GM19043 (cell line): ENCODE measurements around the gene GUCA1A.

Experiments used
- ATAC-seq: cut with Tn5 transposase; IDR thresholded peaks from one replicate; pipeline ENCODE4 v1.9.1; 2021; ENCODE audit warnings: low read depth; ENCODE audit not compliant: unreplicated experiment

Gene GUCA1A

DNA sequence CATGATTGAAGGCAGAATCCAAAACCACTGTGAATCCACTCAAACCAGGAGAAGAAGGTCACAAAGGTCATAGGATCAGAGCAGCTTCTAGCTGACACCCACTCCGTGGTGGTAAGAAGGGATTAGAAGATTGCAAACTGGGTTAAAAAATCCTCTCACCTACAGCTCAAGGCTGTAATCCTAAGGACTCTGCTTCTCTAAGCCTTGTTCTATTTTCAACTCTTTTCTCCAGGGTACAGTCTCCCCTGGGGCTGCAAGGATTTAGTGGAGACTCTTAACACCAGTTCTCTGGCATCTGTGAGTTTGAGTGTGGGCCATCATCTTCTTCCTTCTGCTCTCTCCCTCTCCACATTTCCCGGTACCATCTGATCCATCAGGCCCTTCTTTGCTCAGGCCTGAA is at the start of gene GUCA1A:
TSS of gene GUCA1A (plus strand) at position 264 of the 400 bp plus-strand sequence. CDS start 250 bp downstream, outside the sequence.
- no peak for ATAC-seq

GRCh38 chr6:42123379-42124103 is 49.6 kb upstream of the GUCA1A start:
- no peak for ATAC-seq

- ATAC-seq, result no peak
Measured at GRCh38 chr6:42124223-42124836, 48.8 kb upstream of the GUCA1A start.

GRCh38 chr6:42125231-42125630 is 47.9 kb upstream of the GUCA1A start:
- no peak for ATAC-seq

- no peak for ATAC-seq
Measured at GRCh38 chr6:42125663-42126062, 47.5 kb upstream of the GUCA1A start.

- no peak for ATAC-seq
Measured at GRCh38 chr6:42128460-42129359, 44.5 kb upstream of the GUCA1A start.

- ATAC-seq, result no peak
Measured at GRCh38 chr6:42129360-42129676, 43.8 kb upstream of the GUCA1A start.

DNA sequence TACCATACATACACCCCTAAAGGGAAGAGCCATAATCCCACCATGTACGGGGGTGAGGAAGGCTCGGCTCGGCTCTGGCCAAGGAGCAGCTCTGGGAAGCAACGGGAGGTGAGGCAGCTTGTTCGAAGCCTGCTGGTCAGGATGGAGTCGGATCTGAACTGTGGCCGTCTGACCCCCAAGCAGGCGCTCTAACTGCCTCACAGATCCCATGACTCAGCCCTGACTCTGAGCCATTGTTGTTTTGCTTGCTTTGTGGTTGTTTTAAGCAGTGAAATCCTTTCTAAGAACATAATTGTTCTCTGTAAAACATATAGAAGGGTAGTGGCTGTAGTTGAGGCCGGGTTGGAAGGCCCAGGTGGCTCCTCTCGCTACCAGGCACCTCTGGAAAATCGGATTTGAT is 41.6 kb upstream of the GUCA1A start:
- no peak for ATAC-seq

DNA sequence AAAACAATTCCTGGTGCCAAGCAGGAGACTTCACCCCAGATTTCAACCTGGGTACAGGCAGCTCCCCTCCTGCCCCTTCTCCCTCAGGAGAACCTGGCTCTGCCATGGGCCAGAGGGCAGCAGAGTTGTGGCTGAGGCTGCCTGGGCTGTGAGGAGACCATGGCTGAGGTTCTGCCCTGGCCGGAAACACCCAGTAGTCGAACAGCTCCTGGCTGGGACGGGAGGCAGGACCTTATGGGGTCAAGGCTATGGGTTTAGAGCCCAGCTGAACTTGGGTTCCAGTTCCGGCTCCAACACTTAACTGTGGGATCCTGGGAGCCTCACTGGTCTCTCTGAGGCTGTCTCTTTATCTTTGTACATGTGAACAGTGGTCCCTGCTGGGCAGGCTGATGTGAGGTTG is 39.2 kb upstream of the GUCA1A start:
- ATAC-seq, result no peak

GRCh38 chr6:42135161-42135560 is 38.0 kb upstream of the GUCA1A start:
- no peak for ATAC-seq

DNA sequence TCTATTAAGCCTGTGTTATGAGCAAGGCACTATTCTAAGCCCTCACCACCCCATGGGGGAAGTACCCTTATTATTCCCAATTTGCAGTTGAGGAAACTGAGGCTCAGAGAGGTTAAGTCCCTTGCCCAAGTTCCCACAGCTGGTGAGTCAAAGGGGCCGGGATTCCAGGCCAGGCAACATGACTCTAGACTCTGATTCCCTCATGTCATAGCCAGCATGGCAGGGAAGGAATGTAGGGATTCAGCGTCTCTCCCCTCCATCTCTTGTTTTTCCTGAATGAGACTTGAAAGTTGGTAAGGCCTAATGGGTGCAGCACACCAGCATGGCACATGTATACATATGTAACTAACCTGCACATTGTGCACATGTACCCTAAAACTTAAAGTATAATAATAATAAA is 37.4 kb upstream of the GUCA1A start:
- no peak for ATAC-seq

DNA sequence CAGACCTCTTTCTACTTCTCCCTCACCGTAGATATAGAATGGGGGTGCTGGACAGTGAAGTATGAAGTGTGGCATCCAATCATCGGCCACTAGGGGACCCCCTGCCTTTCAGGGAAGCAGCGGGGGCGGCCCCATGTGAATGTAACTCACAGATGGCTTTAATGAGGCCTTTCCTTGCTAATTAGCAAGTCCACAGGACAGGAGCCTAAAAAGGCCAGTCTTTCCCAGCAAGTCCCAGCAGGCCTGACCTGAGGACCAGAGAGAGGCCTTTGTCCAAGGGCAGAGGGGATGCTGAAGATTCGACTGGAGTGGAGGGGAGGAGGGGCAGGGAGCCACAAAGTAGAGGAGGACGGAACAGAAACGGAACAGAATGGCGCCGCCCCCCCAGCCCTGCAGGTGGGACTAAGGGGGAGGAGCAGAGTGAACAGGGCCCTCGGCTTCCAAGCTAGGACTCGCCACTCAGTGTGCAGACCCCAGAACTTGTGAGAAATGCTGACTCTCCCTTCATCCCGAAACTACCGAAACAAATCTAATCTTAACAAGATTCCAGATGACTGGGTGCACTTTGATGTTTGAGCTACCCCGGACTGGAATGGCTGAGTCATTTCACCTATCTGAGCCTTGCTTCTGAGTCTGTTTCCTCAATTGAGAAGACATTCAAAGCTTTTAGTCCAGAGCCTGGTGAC is 36.5 kb upstream of the GUCA1A start:
- ATAC-seq, result no peak

DNA sequence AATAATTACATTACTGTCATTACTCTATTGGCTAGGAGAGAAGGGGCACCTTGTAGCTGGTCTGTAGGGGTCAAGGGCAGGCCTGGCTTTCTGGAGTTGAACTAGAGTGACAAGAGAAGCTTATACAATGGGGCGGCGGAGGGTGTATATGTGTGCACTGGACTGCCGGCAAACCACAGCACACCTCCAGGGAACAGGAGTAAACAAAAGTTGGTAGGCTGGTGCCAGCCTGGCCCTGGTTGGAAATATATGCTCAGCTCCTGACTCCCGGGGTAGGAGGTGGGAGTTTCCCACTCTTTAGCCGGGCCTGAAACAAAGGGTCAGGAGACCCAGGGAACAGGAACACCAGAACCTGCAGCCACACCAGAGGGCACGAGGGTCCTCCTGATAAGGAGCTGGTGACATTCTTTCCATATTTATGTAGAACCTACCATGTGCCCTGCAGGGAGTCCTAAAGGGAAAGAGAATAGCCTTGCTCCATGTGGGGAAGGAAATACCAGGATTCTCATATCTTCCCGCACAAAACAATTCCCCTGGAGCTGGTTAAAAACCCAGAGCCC is 35.9 kb upstream of the GUCA1A start:
- no peak for ATAC-seq

GRCh38 chr6:42138190-42138589 is 35.0 kb upstream of the GUCA1A start:
- no peak for ATAC-seq

DNA sequence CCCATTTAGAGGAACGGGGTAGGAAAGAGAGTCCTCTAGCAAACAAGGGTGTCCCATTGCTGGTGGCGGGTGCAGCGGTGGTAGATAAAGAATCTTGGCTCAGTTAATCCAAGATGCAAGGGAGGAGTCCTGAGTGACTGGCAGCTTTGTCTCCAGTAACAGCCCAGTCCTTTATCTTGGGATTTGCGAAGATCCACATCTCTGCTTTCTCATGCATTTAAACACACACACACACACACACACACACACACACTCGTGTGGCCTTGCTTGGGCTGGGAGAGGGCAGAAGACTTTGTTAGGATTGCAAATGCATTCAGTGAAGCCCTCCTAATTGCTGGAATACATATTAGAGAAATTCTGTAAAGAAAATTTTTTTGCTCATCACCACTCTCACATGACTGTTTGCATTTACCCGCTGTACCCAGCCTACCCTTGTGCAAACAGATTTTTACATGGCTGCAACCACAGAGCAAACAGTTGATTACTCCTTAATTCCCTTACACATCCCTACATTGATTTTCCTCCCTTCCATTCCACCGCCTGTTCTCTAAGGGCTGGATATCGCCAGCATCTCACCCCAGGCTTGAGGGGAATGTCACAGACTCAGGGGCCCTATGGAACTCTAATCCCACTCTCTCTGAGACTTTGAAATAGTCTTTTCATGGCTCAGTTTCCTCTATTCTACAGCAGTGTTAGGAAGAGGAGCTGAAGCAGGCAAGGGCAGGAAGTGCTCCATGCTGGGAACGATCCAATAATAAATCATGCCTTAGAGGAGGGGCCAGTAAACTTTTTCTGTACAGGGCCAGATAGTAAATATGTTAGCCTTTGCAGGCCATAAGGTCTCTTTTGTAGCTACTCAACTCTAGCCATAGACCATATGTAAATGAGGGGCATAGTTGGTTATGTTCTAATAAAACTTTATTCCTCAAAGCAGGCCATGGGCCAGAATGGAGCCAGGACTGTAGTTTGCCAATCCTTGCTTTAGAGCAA is 34.2 kb upstream of the GUCA1A start:
- ATAC-seq, result no peak

DNA sequence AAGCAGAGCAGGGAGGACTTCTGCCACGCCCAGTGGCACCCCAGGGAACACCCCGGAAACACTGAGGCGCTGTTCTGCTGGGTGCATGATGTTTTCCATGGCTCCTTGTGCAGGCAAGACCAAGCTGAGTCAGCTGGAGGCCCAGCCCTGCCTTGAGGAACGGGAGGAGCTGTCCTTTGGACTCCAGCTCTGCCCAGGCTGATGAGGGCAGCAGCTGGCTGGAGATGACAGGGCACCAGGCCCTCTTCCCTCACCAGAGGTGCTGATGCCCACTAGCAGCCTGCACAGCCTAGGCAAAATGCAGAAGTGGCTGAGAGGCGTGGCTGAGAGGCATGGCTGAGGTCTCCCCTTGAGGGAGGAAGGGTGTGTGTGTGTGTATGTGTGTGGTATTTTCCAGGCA is 33.1 kb upstream of the GUCA1A start:
- no peak for ATAC-seq

- no peak for ATAC-seq
Measured at GRCh38 chr6:42140756-42141602, 32.2 kb upstream of the GUCA1A start.

DNA sequence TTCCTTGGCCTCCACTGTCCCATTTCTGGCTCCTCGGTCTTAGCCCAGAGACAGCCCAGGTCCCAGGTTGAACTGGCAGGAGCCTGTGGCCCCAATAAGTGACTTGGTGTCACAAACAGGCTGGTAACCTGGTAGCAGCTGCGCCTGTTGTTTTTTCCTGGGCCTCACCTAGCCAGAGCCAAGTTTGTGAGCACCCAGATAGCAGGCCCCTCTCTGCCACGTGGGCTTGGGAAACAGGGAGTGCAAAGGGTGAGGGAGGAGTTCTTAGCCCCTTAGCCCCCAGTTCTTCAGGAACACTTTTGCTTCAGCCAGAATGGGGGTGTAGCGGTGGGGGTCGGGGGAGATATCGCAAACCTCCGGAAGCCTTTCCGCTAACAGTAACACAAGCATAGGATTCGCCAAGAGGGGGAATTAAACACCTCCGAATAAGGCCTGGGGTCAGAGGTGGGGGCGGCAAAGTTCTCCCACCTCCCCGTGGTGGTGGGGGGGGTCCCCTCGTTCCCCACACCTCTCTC is 31.5 kb upstream of the GUCA1A start:
- no peak for ATAC-seq
